DMS153 treated with DMSO at 0.1 percent for 48 hours (cell line): Measurements from ENCODE around the gene LDB2.

Experiments
- DNase-seq: peaks from one replicate; lab custom pipeline; 2025; ENCODE audit not compliant: unreplicated experiment; lab: John Stamatoyannopoulos, UW

LDB2 gene

DNA sequence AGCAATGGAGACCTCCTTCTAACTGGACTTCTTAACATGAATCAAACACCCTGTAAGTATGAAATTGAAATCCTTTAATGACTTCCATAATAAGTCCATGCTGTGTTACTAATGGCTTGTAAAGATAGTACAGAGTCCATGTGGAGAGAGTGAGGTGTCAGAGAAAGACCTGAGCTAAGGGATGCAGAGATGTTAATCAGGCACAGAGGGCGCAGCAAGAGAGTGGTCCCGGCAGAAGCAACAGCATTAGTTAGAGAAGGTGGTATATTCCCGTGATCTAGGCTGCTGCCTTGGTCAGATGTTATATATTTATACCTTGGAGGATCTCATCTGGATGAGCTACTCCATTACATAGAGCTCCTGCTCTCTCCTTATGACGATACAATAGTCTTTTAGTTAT is 295.3 kb downstream of the LDB2 start:
- no peak for DNase-seq

DNA sequence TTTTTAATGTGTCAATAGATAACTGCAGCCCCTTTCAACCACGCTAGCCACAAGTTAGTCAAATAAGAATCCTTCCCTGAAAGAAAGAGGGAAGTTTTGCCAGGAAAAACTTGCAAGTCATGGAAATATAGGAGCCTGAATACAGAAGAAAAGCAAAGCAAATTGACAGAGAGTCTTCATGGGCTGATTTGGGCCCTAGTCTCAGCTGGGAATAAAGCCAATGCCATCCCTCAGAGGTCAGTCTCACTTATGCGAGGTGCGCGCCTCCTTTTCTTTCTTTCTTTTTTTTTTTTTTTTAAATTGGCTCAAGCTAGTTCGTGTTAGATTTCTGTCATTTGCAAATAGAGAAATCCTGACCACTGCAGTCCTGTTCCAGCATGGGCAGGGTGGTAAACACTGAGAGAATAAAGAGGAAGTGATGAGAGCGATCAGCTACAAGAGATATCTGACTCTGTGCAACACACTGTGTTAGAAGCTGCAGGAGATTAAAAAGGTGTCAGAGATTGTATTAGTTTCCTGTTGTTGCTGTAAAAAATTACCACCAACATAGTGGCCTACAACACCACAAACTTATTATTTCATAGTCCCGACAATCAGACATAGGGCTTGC is 299.7 kb downstream of the LDB2 start:
- no peak for DNase-seq

DNA sequence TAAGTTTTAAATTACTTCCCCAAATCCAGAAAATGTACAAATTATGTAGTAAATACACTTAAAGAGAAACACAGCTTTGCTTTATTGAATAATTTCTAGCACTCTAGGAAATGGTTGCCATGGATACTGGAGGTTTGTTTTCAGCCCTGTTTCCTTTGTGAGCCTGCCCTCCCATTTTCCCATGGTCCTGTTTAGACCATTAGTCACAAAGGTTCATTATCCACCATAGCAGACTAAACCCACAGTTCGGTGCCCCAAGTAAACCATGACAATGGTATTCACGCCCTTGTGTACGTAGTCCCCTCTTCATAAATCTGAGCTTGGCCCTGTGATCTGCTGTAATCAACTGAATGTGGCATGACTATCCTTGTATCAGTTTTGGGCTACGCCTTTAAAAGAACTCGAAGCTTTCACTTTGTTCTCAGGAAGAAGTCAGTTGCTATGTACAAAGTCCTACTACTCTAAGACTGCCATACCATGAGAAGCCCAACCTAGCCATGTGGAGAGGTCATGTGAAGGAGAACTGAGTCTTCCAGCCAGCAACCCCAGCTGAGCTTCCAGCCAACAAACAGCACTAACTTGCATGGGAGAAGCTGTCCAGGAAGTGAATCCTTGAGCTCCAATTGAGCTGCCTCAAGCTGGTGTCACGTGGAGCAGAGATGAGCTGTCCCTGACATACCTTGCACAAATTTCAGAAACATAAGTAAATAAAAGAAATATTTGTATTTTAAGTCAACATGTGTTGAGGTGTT is 300.4 kb downstream of the LDB2 start:
- DNase-seq = no peak

DNA sequence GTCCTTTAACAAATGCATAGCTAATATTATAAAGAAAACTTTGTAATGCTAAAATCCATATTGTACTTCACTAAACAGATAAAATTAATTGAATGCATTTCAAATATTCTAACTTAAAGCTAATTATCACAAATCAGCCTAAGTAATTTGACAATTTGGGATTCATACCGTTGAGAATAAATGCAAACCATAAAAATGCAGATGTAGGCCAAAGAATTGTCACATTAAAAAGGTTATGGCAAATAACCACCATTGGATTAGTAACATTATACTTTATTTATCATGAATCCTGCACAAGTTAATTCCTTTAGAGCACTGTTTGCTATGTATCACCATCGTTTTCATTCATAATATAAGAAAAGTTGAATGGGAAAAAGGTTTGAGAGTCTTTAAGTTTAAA is 301.0 kb downstream of the LDB2 start:
- DNase-seq = no peak

DNA sequence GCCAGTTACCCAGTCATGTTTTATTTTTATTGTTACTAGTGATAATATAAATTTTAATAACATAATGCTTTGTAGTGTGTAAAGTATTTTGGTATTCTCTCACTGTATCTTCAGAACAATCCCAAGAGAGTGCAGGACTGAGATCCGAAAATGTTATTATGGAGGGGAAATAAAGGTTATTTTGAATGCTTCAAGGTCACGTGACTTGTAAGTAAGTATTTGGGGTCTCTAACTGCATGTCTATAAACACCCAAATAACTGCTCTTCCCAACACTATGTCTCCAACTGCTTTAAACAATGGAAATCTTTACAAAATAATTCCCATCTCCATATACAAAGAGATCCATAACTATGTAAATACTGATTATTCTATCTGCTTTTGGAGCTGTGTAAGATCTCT is 302.2 kb downstream of the LDB2 start:
- no peak for DNase-seq

DNA sequence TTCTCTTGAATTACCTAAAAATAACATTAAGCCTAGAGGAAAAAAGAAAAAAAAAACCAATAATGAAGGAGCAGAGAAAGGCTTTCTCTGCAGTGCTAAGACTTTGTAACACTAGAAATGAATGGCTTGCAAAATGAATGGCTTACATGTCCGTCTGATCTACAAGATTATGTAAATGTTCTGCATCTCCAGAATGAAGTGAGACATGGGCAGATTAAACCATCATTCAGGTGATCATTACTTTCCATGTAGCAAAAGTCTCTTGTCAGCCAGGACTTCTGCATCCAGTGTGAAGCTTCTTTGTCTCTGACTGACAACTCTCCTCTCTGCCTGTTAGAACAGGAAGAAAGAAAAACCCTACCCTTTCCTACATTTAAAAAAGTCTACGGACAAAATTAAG is 304.3 kb downstream of the LDB2 start:
- DNase-seq = no peak

DNA sequence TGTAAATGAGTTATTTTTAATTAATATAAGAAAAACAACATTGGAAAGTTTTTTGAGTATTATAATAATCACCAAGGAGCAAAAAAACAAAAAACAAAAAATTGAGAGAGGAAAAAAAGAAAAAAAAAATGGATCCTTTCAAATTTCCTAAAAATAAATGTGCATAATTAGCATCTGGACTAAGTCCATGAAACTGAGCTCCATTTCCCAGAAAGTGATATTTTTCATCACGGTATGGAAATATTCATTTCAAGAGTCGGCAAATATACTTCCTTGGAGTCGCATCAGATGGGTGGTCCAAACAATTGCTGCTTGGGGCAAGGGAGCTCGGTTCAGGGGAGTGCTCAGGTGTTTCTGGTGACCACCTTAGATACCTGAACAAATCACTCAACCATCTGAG is 305.1 kb downstream of the LDB2 start:
- DNase-seq = no peak

- DNase-seq = no peak
These were observed 307.1 kb downstream of the LDB2 start for GRCh38 chr4:16591272-16591826.

DNA sequence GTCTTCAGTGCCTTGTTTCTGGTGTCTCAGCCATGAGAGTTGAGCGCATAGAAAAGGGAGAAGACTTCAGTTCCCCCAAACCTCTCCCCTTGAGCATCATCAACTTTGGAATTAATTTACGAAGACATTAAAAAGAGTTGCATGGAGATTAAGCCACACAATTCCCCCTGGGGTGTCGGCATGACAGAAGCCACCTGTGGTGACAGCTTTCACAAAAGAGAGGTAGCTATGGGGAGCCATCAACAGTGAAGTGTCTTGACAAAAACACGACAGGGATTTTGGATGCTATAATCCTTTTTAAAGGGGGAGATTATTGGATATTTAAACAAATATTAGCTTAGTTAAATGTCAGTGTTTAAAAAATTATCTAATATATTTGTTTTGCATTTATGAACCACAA is 307.6 kb downstream of the LDB2 start:
- DNase-seq = no peak

GRCh38 chr4:16588651-16589050 is 309.8 kb downstream of the LDB2 start:
- DNase-seq = no peak

GRCh38 chr4:16588149-16588548 is 310.3 kb downstream of the LDB2 start:
- no peak for DNase-seq

GRCh38 chr4:16585053-16585452 is 313.4 kb downstream of the LDB2 start:
- DNase-seq = no peak

DNA sequence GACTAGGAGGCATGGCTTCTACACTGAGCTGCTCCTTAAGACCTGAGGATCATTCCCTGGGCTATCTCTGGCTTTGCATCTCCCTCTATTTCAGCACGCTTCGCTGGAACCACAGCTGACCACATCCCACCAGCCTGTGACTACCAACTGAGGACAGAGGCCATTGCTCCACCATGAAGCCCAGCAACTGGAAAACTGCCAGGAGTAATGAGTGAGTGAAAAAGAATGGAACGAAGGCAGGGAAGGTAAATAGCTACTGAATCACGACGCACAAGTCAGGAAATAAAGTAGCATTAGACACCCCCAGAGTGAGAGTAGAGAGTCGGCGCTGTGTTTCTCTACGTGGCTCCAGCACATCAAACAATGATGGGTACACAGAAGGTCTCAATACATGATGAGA is 314.7 kb downstream of the LDB2 start:
- DNase-seq = no peak

- DNase-seq = no peak
These were observed 315.9 kb downstream of the LDB2 start for GRCh38 chr4:16582526-16582925.

DNA sequence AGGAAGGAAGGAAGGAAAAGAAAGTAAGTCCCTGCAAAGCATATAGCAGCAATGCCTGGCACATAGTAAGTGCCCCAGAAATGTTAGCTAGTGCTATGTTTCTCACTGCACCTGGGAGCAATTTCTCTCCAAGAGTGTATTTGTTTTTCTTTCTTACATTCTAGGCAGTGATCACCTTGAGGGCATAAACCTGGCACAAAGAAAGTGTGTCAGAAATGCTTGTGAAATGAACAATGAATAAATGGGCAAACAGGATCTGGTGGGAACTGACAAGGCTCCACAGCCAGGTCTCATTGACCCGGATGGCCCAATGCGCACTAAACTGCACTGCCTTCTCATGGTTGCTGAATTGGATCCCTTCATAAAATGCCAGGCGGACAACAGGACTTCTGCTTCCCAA is 316.4 kb downstream of the LDB2 start:
- DNase-seq = no peak

DNA sequence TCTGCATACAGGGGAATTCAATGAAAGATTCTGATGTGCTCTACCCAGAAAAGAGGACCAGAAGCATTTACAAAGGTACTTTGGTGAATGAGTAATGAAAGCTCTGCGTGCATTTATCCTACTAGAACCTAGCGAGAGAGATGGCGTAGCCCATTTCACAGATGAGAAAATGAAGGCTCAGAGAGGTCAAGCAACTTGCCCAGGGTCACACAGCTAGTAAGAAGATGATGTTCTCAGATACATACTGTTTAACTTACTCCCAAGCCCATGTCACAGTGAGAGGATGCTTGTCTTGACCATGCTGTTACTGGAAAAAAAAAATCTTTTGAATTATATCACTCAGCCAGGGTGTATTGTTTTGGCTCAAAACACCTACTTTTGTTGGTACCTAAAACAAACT is 317.3 kb downstream of the LDB2 start:
- no peak for DNase-seq

DNA sequence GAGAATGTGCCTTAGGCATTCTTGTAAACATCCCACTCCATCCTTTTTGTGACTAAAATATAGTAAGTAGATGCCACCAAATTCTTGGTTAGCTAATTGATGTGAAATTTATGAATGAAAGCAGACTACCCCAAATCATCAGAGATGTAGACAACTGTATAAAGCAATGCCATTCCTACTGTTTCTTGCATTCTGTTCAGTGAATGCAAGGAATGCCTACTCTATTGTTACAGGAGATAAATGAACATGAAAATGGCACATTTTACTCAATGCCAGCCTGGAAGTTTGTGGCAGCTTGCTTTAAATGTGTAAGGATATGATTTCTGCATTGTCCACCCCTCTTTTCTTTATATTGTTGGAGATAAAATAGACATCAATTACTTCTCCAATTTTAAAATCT is 317.9 kb downstream of the LDB2 start:
- no peak for DNase-seq

DNA sequence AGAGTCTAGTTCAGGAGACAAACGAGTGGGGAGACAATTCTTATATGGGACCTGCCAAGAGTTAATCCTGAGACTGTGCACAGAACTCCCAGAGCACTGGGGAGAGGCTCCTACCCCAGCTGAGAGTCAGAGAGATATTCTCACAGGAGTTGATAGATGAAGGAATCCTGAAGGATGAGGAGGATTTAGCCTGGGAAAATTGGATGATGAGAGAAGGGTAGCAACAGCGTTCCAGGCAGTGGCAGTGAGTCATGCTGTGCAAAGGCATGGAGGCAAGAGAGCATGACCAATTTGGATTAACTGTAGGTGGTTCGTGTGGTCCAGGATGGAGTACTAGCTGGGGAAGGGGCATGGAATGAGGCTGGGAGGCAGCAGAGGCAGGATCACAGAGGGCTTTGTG is 318.6 kb downstream of the LDB2 start:
- DNase-seq = no peak

DNA sequence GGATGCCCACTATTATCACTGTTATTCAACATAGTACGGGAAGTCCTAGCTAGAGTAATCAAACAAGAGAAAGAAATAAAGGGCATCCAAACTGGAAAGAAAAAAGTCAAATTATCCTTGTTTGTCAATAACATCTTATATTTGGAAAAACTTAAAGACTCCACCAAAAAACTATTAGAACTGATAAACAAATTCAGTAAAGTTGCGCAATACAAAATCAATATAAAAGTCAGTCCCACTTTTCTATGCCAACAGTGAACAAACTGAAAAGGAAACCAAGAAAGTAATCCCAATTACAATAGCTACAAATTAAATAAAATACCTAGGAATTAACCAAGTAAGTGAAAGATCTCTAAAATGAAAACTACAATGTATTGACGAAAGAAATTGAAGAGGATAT is 321.3 kb downstream of the LDB2 start:
- no peak for DNase-seq

DNA sequence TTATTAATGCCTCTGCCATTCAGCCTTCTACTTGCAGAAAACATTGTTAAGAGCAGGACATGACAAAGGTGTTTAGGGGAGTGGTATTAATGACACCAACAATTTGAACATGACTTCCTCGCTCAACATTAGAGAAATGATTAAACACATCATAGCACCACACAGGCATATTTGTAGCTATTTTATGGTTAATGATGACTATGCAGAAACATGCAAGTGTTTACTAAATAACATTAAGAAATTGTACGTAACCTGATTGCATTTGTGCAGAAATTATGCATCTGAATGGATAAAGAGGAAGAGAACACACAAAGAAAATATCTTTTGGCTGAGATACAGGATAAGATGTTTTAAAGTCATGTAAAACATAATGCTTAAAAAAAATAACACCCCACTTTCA is 323.5 kb downstream of the LDB2 start:
- DNase-seq = no peak

- no peak for DNase-seq
These were observed 324.7 kb downstream of the LDB2 start for GRCh38 chr4:16573739-16574138.

- DNase-seq = no peak
These were observed 325.2 kb downstream of the LDB2 start for GRCh38 chr4:16573206-16573605.

DNA sequence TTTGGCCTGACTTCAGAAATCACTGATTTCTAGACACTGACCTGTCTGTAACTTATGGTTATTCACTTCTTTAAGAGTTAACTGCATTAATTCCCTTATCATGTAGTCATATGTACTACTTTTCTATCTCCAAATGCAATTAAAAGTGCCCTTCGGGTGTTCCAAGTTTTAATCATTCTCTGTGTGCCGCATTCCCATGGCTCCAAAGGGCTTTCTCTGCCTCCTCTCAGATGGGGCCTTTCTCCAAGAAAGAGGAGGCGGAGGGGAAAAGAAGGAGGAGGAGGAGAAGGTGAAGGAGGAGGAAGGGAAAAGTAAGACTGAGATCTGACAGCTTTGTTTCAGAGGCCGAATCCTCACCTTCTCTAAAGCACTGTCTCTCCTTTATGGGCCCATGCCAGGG is 325.8 kb downstream of the LDB2 start:
- no peak for DNase-seq
